ENCODE results near the gene SNRNP70. TPM values are rescaled to one million over a fixed set of nuclear protein-coding genes. Genes with fewer than 3 reads are reported as not detected.

SNRNP70 gene
- total and polyA plus RNA-seq, 2 of the 13 experiments (the other 11 are each of a cell fraction or from before 2014, with no cell fraction given) = 150 to 210 TPM

DNA sequence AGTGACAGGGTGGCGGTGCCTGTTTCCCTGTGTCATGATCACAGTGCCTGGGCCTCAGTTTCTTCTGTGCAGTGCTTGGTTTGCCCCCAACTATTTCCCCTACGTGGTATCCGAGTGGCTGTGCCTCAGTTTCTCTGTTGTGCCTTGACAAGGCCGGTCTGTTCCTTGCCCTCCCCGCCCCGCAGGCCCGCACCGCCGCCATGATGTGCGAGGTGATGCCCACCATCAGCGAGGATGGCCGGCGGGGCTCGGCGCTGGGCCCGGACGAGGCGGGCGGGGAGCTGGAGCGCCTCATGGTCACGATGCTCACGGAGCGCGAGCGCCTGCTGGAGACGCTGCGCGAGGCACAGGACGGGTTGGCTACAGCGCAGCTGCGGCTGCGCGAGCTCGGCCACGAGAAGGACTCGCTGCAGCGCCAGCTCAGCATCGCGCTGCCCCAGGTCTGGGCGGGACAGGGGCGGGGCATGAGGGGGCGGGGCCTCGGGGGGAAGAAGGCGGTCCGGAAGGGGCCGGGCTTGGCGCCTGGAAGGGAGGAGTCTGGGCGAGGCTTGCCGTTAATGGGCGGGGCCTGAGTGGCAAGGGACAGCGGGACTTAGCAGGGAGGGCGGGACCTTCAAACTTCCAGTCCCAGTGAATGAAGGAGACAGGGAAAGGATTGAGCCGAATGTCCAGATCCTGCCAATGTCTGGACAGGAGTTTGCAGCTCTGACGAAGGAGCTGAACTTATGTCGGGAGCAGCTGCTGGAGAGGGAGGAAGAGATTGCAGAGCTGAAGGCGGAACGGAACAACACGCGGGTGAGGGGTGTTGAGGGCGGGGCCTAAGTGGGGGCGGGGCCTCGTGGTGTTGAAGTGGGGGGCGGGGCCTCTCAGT is 42.7 kb downstream of the SNRNP70 start (continued):
- TF ChIP-seq, protein P1, sequence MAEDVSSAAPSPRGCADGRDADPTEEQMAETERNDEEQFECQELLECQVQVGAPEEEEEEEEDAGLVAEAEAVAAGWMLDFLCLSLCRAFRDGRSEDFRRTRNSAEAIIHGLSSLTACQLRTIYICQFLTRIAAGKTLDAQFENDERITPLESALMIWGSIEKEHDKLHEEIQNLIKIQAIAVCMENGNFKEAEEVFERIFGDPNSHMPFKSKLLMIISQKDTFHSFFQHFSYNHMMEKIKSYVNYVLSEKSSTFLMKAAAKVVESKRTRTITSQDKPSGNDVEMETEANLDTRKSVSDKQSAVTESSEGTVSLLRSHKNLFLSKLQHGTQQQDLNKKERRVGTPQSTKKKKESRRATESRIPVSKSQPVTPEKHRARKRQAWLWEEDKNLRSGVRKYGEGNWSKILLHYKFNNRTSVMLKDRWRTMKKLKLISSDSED (CRISPR knock-in tag; IDR thresholded peaks at IDR 0.05) = peak; percentile 96
- TF ChIP-seq ZSCAN20 (CRISPR knock-in tag; IDR thresholded peaks at IDR 0.05; ENCODE audit: borderline replicate concordance) (peak; percentile 98), ATF7 (IDR thresholded peaks at IDR 0.05) (no peak), ATF7 (CRISPR knock-in tag; IDR thresholded peaks at IDR 0.05) (peak; percentile 87), SMARCE1 (IDR thresholded peaks at IDR 0.05; ENCODE audit: borderline replicate concordance) (no peak), MATR3 (CRISPR knock-in tag; IDR thresholded peaks at IDR 0.05) (no peak), ZNF383 (CRISPR knock-in tag; IDR thresholded peaks at IDR 0.05; ENCODE audit: borderline replicate concordance) (no peak), ZFP1 (CRISPR knock-in tag; IDR thresholded peaks at IDR 0.05) (peak; percentile 42; the same call in 1 of the 2 replicates), FOSL1 (CRISPR knock-in tag; IDR thresholded peaks at IDR 0.05; ENCODE audit: borderline replicate concordance) (peak; percentile 68), ASH2L (IDR thresholded peaks at IDR 0.05; ENCODE audit: insufficient read length, low read depth, low read length) (peak; percentile 50), PRMT3 (CRISPR knock-in tag; IDR thresholded peaks at IDR 0.05; ENCODE audit: borderline replicate concordance, low read depth) (peak; percentile 93; the same call in 1 of the 2 replicates), ZNF17 (CRISPR knock-in tag; IDR thresholded peaks at IDR 0.05) (peak; percentile 95), SAP130 (CRISPR knock-in tag; IDR thresholded peaks at IDR 0.05; ENCODE audit: low read depth) (peak; percentile 95), ZNF616 (CRISPR knock-in tag; IDR thresholded peaks at IDR 0.05; ENCODE audit: low read depth) (peak; percentile 99), ELF3 (CRISPR knock-in tag; IDR thresholded peaks at IDR 0.05) (peak; percentile 93)
- TF ChIP-seq, protein P2, sequence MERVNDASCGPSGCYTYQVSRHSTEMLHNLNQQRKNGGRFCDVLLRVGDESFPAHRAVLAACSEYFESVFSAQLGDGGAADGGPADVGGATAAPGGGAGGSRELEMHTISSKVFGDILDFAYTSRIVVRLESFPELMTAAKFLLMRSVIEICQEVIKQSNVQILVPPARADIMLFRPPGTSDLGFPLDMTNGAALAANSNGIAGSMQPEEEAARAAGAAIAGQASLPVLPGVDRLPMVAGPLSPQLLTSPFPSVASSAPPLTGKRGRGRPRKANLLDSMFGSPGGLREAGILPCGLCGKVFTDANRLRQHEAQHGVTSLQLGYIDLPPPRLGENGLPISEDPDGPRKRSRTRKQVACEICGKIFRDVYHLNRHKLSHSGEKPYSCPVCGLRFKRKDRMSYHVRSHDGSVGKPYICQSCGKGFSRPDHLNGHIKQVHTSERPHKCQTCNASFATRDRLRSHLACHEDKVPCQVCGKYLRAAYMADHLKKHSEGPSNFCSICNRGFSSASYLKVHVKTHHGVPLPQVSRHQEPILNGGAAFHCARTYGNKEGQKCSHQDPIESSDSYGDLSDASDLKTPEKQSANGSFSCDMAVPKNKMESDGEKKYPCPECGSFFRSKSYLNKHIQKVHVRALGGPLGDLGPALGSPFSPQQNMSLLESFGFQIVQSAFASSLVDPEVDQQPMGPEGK (CRISPR knock-in tag; IDR thresholded peaks at IDR 0.05) = peak; percentile 48; the same call in 1 of the 2 replicates
- TF ChIP-seq, protein P3, sequence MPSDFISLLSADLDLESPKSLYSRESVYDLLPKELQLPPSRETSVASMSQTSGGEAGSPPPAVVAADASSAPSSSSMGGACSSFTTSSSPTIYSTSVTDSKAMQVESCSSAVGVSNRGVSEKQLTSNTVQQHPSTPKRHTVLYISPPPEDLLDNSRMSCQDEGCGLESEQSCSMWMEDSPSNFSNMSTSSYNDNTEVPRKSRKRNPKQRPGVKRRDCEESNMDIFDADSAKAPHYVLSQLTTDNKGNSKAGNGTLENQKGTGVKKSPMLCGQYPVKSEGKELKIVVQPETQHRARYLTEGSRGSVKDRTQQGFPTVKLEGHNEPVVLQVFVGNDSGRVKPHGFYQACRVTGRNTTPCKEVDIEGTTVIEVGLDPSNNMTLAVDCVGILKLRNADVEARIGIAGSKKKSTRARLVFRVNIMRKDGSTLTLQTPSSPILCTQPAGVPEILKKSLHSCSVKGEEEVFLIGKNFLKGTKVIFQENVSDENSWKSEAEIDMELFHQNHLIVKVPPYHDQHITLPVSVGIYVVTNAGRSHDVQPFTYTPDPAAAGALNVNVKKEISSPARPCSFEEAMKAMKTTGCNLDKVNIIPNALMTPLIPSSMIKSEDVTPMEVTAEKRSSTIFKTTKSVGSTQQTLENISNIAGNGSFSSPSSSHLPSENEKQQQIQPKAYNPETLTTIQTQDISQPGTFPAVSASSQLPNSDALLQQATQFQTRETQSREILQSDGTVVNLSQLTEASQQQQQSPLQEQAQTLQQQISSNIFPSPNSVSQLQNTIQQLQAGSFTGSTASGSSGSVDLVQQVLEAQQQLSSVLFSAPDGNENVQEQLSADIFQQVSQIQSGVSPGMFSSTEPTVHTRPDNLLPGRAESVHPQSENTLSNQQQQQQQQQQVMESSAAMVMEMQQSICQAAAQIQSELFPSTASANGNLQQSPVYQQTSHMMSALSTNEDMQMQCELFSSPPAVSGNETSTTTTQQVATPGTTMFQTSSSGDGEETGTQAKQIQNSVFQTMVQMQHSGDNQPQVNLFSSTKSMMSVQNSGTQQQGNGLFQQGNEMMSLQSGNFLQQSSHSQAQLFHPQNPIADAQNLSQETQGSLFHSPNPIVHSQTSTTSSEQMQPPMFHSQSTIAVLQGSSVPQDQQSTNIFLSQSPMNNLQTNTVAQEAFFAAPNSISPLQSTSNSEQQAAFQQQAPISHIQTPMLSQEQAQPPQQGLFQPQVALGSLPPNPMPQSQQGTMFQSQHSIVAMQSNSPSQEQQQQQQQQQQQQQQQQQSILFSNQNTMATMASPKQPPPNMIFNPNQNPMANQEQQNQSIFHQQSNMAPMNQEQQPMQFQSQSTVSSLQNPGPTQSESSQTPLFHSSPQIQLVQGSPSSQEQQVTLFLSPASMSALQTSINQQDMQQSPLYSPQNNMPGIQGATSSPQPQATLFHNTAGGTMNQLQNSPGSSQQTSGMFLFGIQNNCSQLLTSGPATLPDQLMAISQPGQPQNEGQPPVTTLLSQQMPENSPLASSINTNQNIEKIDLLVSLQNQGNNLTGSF (CRISPR knock-in tag; IDR thresholded peaks at IDR 0.05) = peak; percentile 99
- TF ChIP-seq, protein P4, sequence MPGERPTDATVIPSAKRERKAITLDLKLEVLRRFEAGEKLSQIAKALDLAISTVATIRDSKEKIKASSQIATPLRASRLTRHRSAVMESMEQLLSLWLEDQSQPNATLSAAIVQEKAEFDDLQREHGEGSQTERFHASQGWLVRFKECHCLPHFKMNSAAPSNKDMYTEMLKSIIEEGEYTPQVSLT (CRISPR knock-in tag; IDR thresholded peaks at IDR 0.05; ENCODE audit: borderline replicate concordance, low read depth) = peak; percentile 92; the same call in 1 of the 2 replicates
- TF ChIP-seq, protein P5, sequence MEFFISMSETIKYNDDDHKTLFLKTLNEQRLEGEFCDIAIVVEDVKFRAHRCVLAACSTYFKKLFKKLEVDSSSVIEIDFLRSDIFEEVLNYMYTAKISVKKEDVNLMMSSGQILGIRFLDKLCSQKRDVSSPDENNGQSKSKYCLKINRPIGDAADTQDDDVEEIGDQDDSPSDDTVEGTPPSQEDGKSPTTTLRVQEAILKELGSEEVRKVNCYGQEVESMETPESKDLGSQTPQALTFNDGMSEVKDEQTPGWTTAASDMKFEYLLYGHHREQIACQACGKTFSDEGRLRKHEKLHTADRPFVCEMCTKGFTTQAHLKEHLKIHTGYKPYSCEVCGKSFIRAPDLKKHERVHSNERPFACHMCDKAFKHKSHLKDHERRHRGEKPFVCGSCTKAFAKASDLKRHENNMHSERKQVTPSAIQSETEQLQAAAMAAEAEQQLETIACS (CRISPR knock-in tag; IDR thresholded peaks at IDR 0.05) = peak; percentile 78
